ENCODE results near the gene BBS10. TPM values are rescaled to one million over a fixed set of nuclear protein-coding genes. Genes with fewer than 3 reads are reported as not detected.
A peak's percentile ranks its signal among the peaks of the same experiment; 100 is the strongest.

BBS10 gene
- total RNA-seq, 1 donor from 2014 or later, result 10.7 TPM

GRCh38 chr12:76313299-76313698 is 34.9 kb downstream of the BBS10 start:
- DNase-seq (ENCODE audit: low spot score in 2 of 2, unreplicated experiment in 2 of 2), result no peak
- no peaks in the 10 kb centered on the region for H3K36me3 Mint-ChIP-seq
- peak overlapping the region; percentile 61 for H3K27ac Mint-ChIP-seq
- no peaks in the 10 kb centered on the region for H3K27me3 Mint-ChIP-seq (ENCODE audit: low read depth)
- H3K4me3 Mint-ChIP-seq, result no peak overlapping the region
- H3K4me1 Mint-ChIP-seq, result peaks cover 19% of the 10 kb centered on the region
- no peak for TF ChIP-seq CTCF (IDR thresholded peaks at IDR 0.05; ENCODE audit: unreplicated experiment)
- no peaks in the 10 kb centered on the region for H3K9me3 Mint-ChIP-seq

GRCh38 chr12:76312315-76312714 is 35.9 kb downstream of the BBS10 start:
- no peak for DNase-seq (ENCODE audit: low spot score in 2 of 2, unreplicated experiment in 2 of 2)
- H3K36me3 Mint-ChIP-seq, result no peaks in the 10 kb centered on the region

GRCh38 chr12:76311796-76312195 is 36.4 kb downstream of the BBS10 start:
- Mint-ChIP-seq H3K4me1 (peaks cover 19% of the 10 kb centered on the region), H3K27me3 (ENCODE audit: low read depth) (no peaks in the 10 kb centered on the region), H3K27ac (peak overlapping the region; percentile 76), H3K36me3 (no peaks in the 10 kb centered on the region), H3K9me3 (no peaks in the 10 kb centered on the region), H3K4me3 (no peak overlapping the region)
- TF ChIP-seq CTCF (IDR thresholded peaks at IDR 0.05; ENCODE audit: unreplicated experiment), result no peak
- no peak for DNase-seq (ENCODE audit: low spot score in 2 of 2, unreplicated experiment in 2 of 2)

More at GRCh38 chr12:76312315-76312714, 35.9 kb downstream of the BBS10 start:
- Mint-ChIP-seq H3K4me3 (no peak overlapping the region), H3K9me3 (no peaks in the 10 kb centered on the region), H3K27ac (peak overlapping the region; percentile 76), H3K4me1 (peaks cover 19% of the 10 kb centered on the region), H3K27me3 (ENCODE audit: low read depth) (no peaks in the 10 kb centered on the region)
- TF ChIP-seq CTCF (IDR thresholded peaks at IDR 0.05; ENCODE audit: unreplicated experiment), result no peak

GRCh38 chr12:76310110-76310509 is 38.1 kb downstream of the BBS10 start:
- Mint-ChIP-seq H3K4me3 (no peak overlapping the region), H3K27ac (no peak overlapping the region), H3K27me3 (ENCODE audit: low read depth) (no peaks in the 10 kb centered on the region), H3K9me3 (no peaks in the 10 kb centered on the region), H3K36me3 (no peaks in the 10 kb centered on the region), H3K4me1 (peaks cover 19% of the 10 kb centered on the region)
- no peak for TF ChIP-seq CTCF (IDR thresholded peaks at IDR 0.05; ENCODE audit: unreplicated experiment)
- no peak for DNase-seq (ENCODE audit: low spot score in 2 of 2, unreplicated experiment in 2 of 2)

GRCh38 chr12:76308866-76309265 is 39.3 kb downstream of the BBS10 start:
- H3K9me3 Mint-ChIP-seq, result no peaks in the 10 kb centered on the region
- no peak for TF ChIP-seq CTCF (IDR thresholded peaks at IDR 0.05; ENCODE audit: unreplicated experiment)
- H3K27ac Mint-ChIP-seq, result no peak overlapping the region
- peaks cover 19% of the 10 kb centered on the region for H3K4me1 Mint-ChIP-seq
- no peaks in the 10 kb centered on the region for H3K36me3 Mint-ChIP-seq
- DNase-seq (ENCODE audit: low spot score in 2 of 2, unreplicated experiment in 2 of 2), result no peak
- H3K4me3 Mint-ChIP-seq, result no peak overlapping the region
- no peaks in the 10 kb centered on the region for H3K27me3 Mint-ChIP-seq (ENCODE audit: low read depth)

- Mint-ChIP-seq H3K27ac (no peak overlapping the region), H3K4me3 (no peak overlapping the region), H3K27me3 (ENCODE audit: low read depth) (no peaks in the 10 kb centered on the region), H3K9me3 (no peaks in the 10 kb centered on the region), H3K36me3 (no peaks in the 10 kb centered on the region), H3K4me1 (peaks cover 8% of the 10 kb centered on the region)
- DNase-seq (ENCODE audit: low spot score in 2 of 2, unreplicated experiment in 2 of 2), result no peak
- TF ChIP-seq CTCF (IDR thresholded peaks at IDR 0.05; ENCODE audit: unreplicated experiment), result no peak
These were observed 41.1 kb downstream of the BBS10 start for GRCh38 chr12:76307083-76307482.
